ENCODE results near the gene CCNJL.
A peak's percentile ranks its signal among the peaks of the same experiment; 100 is the strongest.

CCNJL gene

DNA sequence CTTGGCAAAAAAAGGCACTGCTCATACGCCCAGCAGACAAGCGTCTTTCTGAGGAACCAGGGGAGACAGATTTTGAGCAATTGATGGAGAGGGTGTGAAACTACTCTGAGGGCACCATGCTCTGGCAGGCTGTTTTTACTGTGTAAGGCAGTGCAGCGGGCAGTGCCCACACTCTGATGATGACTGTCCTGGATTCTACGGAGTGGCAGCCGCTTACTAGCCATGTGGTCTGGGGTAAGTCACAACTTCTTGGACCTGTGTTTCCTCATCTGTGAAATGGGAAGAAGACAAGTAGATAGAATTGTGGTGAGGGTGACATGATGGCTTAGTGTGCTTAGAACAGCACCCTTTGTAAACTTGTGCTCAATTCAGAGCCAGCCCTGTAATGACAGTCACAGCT is 44.2 kb downstream of the CCNJL start:
- no peaks in the 10 kb centered on the region for H3K36me3 ChIP-seq
- H3K27me3 ChIP-seq = no peaks in the 10 kb centered on the region
- DNase-seq = no peak
- H3K9me3 ChIP-seq = no peaks in the 10 kb centered on the region
- no peak overlapping the region for H3K4me3 ChIP-seq (ENCODE audit: low read depth, low read length)
- TF ChIP-seq, protein P1, sequence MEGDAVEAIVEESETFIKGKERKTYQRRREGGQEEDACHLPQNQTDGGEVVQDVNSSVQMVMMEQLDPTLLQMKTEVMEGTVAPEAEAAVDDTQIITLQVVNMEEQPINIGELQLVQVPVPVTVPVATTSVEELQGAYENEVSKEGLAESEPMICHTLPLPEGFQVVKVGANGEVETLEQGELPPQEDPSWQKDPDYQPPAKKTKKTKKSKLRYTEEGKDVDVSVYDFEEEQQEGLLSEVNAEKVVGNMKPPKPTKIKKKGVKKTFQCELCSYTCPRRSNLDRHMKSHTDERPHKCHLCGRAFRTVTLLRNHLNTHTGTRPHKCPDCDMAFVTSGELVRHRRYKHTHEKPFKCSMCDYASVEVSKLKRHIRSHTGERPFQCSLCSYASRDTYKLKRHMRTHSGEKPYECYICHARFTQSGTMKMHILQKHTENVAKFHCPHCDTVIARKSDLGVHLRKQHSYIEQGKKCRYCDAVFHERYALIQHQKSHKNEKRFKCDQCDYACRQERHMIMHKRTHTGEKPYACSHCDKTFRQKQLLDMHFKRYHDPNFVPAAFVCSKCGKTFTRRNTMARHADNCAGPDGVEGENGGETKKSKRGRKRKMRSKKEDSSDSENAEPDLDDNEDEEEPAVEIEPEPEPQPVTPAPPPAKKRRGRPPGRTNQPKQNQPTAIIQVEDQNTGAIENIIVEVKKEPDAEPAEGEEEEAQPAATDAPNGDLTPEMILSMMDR (IDR thresholded peaks at IDR 0.05; ENCODE audit: low read depth, low read length) = no peak
- H3K4me1 ChIP-seq = peaks cover 44% of the 10 kb centered on the region

DNA sequence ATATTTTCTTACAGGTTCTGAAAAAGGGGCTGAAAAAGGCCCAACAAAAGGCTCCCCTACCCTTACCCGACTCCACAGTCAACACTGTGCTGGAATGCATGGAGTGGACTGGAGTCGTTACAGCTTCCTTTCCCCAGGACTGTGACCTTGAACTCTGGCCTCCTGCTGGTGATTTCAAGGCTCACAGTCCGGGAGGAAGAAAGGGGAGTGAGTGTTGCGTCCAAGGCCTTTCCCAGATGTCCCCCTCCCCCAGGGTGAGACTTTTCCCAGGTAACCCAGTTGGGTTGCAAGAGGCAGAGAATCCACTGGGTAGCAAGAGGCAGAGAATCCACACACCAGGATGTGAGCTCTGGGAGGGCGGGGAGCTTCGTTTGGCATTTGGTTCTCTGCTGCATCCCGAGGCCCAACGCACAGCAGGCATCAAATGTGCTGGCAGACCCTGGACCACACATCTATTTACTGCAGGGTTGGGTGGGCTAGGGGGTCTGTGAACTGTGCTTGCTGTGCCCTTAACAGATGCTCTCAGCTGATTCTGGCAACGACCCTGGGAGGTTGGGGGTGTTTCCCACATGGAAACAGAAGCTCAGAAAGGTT is 45.5 kb downstream of the CCNJL start:
- Histone ChIP-seq H3K9me3 (no peaks in the 10 kb centered on the region), H3K27me3 (no peaks in the 10 kb centered on the region), H3K4me1 (peaks cover 48% of the 10 kb centered on the region), H3K4me3 (ENCODE audit: low read depth, low read length) (no peak overlapping the region), H3K36me3 (no peaks in the 10 kb centered on the region)
- DNase-seq = no peak
- TF ChIP-seq, protein P1 (IDR thresholded peaks at IDR 0.05; ENCODE audit: low read depth, low read length) = peak; percentile 39

DNA sequence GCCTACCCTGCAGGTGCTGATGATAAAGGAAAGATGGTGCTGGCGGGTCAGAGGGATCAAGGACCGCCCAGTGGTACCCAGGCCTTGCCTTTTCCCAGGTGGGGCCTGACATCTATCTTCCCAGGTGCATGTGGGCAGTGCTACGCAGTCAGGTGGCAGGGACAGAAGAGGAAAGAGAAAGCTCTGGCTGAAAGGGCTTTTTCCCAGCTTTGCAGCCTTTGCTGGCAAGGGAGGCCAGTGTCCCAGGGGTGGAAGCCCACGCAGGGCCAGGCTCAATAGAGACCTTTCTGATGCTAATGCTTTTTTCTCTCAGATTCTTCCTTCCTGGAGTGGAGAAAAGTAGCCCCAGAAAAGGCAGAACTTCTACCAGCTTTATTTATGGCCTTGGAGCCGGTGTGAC is 46.3 kb downstream of the CCNJL start:
- no peak for DNase-seq
- Histone ChIP-seq H3K27me3 (no peaks in the 10 kb centered on the region), H3K4me3 (ENCODE audit: low read depth, low read length) (no peak overlapping the region), H3K9me3 (no peaks in the 10 kb centered on the region), H3K36me3 (no peaks in the 10 kb centered on the region), H3K4me1 (peaks cover 48% of the 10 kb centered on the region)
- TF ChIP-seq, protein P1 (IDR thresholded peaks at IDR 0.05; ENCODE audit: low read depth, low read length) = no peak

DNA sequence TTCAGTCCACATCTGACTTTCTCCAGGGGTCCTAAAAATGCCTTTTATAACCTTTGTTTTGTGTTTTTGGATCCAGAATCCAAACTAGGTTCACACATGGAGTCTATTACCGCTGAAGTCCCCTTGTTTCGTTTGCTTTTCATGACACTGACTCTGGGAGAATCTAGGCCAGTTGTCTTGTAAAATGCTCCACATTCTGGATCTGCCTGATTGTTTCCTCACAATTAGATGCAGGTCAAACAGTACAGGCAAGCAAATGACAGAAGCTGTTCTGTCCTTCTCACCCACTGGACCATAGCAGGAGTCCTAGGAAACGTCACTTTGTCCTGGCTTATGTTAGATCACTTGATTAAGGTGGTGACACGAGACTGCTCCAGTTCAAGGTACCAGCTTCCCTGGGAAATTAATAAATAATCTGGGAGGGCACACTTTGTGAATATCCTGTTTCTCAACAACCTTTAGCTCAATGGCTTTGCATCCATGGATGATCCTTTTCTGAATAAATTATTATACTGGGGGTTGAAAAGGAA is 49.0 kb downstream of the CCNJL start:
- peaks cover 35% of the 10 kb centered on the region for H3K4me1 ChIP-seq
- no peak for DNase-seq
- no peaks in the 10 kb centered on the region for H3K36me3 ChIP-seq
- peak overlapping the region; percentile 15 for H3K4me3 ChIP-seq (ENCODE audit: low read depth, low read length)
- H3K27me3 ChIP-seq = no peaks in the 10 kb centered on the region
- TF ChIP-seq, protein P1 (IDR thresholded peaks at IDR 0.05; ENCODE audit: low read depth, low read length) = no peak
- H3K9me3 ChIP-seq = no peaks in the 10 kb centered on the region

DNA sequence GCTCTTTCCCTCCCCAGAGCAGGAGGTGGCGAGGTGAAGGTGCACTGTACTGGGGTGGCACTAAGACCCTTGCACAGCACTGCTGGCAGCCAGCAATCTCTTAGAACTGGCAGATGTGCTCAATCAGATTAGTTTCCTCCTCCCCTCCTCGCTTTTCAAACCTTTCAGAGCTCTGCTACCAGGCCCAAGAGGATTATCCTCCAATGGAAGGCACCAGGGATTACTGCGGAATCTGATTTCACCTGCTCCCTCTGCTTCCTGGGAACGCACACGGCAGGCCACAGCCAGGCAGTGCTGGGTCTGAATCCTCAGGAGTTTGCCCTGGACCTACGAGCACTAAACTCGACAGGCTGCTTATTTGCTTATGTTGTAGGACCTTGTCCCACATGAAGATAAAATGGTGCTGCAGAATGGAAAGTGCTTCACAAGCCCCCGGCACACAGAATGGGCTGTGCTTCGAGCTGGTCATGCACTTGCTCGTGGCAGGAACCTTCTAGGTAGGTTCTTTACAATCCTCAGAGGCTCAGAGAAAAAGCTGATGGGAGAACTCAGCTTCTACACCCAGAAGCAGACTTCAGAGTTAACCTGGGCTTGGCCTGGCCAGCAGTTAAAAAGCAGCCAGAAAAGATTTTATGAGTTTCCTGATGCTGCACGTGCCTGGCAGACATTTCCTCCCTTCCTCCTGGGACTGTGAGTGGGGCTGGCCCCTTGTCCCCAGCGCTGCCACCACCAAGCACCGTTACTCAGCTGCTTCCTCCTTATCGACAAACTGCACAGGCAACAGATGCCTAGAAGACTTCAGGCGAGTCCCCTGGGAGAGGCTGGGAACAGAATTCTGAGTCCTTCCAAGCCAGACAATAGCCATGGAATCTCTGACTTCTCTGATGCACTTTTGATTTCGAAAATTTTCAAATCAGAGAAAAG is 50.0 kb downstream of the CCNJL start:
- peaks cover 35% of the 10 kb centered on the region for H3K4me1 ChIP-seq
- DNase-seq = peak; percentile 87
- H3K4me3 ChIP-seq (ENCODE audit: low read depth, low read length) = peak overlapping the region; percentile 15; the same call in 1 of the 2 replicates
- H3K36me3 ChIP-seq = no peaks in the 10 kb centered on the region
- no peaks in the 10 kb centered on the region for H3K27me3 ChIP-seq
- TF ChIP-seq, protein P1 (IDR thresholded peaks at IDR 0.05; ENCODE audit: low read depth, low read length) = no peak
- no peaks in the 10 kb centered on the region for H3K9me3 ChIP-seq
